C4-2B (cell line): Measurements from ENCODE around the gene PDE8B.

Experiments used
- H3K27ac ChIP-seq: fragments of 450-650 bp; 2 replicates; pipeline ENCODE4 v1.5.1; 2017
- CTCF ChIP-seq: fragments of 450-650 bp; conservative IDR thresholded peaks from 2 replicates; pipeline ENCODE4 v1.5.1; 2017; ENCODE audit warnings: mild to moderate bottlenecking
- ZFX ChIP-seq: fragments of 450-650 bp; IDR thresholded peaks from 2 replicates; pipeline ENCODE4 v1.6.1; 2017

PDE8B gene

GRCh38 chr5:77294185-77294584, 83.7 kb downstream of the PDE8B start:
- TF ChIP-seq ZFX = no peak
- no peak for TF ChIP-seq CTCF
- H3K27ac ChIP-seq = no peak overlapping the region

GRCh38 chr5:77295863-77296378, 85.4 kb downstream of the PDE8B start:
- no peak overlapping the region for H3K27ac ChIP-seq
- TF ChIP-seq ZFX (no peak), CTCF (no peak)

GRCh38 chr5:77298146-77298545, 87.7 kb downstream of the PDE8B start:
- no peak overlapping the region for H3K27ac ChIP-seq
- TF ChIP-seq CTCF (no peak), ZFX (no peak)

GRCh38 chr5:77300451-77300850, 90.0 kb downstream of the PDE8B start:
- TF ChIP-seq ZFX = no peak
- TF ChIP-seq CTCF = no peak
- no peak overlapping the region for H3K27ac ChIP-seq

GRCh38 chr5:77301447-77301883, 91.0 kb downstream of the PDE8B start:
- H3K27ac ChIP-seq = no peak overlapping the region
- TF ChIP-seq CTCF (no peak), ZFX (no peak)

GRCh38 chr5:77302247-77302646, 91.8 kb downstream of the PDE8B start:
- no peak overlapping the region for H3K27ac ChIP-seq
- TF ChIP-seq ZFX (no peak), CTCF (no peak)

GRCh38 chr5:77302653-77303052, 92.2 kb downstream of the PDE8B start:
- no peak overlapping the region for H3K27ac ChIP-seq

More at GRCh38 chr5:77302653-77303052, 92.2 kb downstream of the PDE8B start:
- TF ChIP-seq ZFX (no peak), CTCF (no peak)
